SK-N-MC (cell line): Measurements from ENCODE around the gene NRXN3.

Experiments used
- DNase-seq: peaks from one replicate; pipeline ENCODE4 v3.0.0-alpha.2; 2011; ENCODE audit warnings: low read depth, low spot score
- H3K27ac ChIP-seq: fragments of 200-600 bp; sonication (generic); 2 replicates; pipeline ENCODE4 v1.5.1; 2016; ENCODE audit warnings: mixed run types
- H3K36me3 ChIP-seq: fragments of 200-600 bp; sonication (generic); 2 replicates; pipeline ENCODE4 v1.6.1; 2017; ENCODE audit warnings: antibody characterized with exemption, low read length, mixed read lengths; ENCODE audit not compliant: insufficient read depth
- H3K4me3 ChIP-seq: fragments of 200-600 bp; sonication (generic); 2 replicates; pipeline ENCODE4 v1.5.1; 2016
- H3K9ac ChIP-seq: fragments of 200-600 bp; sonication (generic); 2 replicates; pipeline ENCODE4 v1.8.0; 2017; ENCODE audit warnings: mixed run types, mixed read lengths; ENCODE audit not compliant: insufficient read length
- H3K9me3 ChIP-seq: fragments of 200-600 bp; sonication (generic); 2 replicates; pipeline ENCODE4 v1.6.1; 2017; ENCODE audit warnings: low read depth, mild to moderate bottlenecking, antibody characterized with exemption, low read length, moderate library complexity, mixed read lengths
- EZH2 ChIP-seq: fragments of 200-600 bp; sonication (generic); IDR thresholded peaks from one replicate; pipeline ENCODE4 v1.6.1; 2017; ENCODE audit warnings: antibody characterized with exemption
- FOXP2 ChIP-seq: optimal IDR thresholded peaks from 2 replicates; pipeline ENCODE3; 2011; ENCODE audit warnings: mild to moderate bottlenecking, moderate library complexity; ENCODE audit not compliant: insufficient read depth; ENCODE audit errors: extremely low read length, control extremely low read depth
- POLR2AphosphoS5 ChIP-seq: IDR thresholded peaks from 2 replicates; pipeline ENCODE4 v1.6.1; 2012; ENCODE audit warnings: mild to moderate bottlenecking, low read depth, low read length, borderline replicate concordance

Gene NRXN3

DNA sequence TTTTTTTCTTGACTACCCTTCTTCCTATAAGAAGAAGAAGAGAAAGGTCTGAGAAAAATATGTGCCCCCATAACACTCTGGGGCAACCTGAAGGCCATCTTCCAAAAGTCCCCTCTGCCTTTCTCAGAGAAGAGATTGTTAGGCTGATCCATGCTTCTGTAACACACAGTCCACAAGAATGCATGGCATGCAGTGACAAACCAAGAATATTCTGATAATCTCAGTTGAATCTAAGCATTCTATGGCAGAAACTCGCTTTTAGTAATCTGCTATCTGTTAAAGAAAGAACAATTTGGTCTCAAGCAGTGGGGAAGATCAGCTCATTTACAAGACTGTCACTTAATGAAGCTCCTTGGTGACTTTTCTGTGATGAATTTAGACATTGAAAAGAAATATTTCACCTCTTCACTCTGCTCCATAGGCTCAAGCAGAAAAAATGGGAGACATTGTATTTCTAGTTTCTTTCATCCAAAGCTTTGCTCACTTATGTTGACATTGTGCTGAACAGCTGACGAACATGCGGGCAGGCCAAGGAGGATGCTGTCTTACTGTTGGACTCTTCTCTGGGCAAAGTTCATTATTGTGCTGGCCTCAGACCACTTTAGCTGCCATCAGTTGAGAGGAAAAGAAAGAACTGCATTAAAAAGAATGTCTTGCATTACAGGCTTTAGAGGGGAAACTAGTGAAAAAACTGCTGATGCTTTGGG lies 1084.0 kb downstream of the NRXN3 start:
- Histone ChIP-seq H3K36me3 (no peaks in the 10 kb centered on the region), H3K27ac (no peak overlapping the region), H3K9ac (no peak overlapping the region), H3K9me3 (no peaks in the 10 kb centered on the region), H3K4me3 (no peak overlapping the region)
- DNase-seq: no peak
- no peak for TF ChIP-seq FOXP2
- TF ChIP-seq EZH2: no peak
- TF ChIP-seq POLR2AphosphoS5: no peak

DNA sequence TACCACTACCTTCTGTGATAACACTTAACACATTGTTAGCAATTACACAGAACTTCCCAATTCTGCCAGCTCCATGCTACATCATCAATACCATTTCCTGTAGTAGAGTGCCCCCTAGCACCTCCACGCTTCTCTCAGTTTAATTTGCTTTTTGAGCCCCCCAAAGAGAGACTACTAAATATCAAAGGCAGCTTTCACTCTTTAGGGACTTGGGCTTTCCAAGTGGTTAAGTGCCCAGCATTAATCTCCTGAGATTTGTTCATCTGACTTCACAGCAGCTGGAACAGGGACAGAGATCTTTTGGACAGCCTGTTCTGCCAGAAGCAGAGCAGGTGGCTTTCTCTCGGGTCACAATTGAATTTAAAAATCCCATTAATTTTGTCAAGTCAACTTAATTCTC lies 1086.2 kb downstream of the NRXN3 start:
- no peaks in the 10 kb centered on the region for H3K9me3 ChIP-seq
- no peak for DNase-seq
- no peaks in the 10 kb centered on the region for H3K36me3 ChIP-seq
- no peak overlapping the region for H3K9ac ChIP-seq
- H3K4me3 ChIP-seq: no peak overlapping the region
- TF ChIP-seq EZH2 (no peak), FOXP2 (no peak), POLR2AphosphoS5 (no peak)
- H3K27ac ChIP-seq: no peak overlapping the region

DNA sequence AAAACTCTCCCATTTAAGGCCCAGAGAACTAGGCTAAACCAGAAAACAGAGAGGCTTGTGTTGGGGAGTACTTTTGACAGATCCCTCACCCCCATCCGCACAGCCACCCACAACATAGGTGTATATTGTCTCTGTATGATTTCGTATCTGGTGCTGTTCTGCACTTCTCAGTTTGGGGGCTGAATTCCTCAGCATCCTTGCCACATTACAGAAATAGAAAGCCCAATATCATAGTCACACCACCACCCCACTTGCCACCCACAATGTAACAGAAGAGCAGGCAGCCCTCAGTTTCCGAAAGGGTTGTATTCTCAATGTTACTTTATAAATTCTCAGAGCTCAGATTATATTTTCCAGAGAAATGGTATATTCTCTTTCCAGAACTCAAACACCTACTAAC lies 1090.2 kb downstream of the NRXN3 start:
- DNase-seq: no peak
- H3K9ac ChIP-seq: no peak overlapping the region
- no peaks in the 10 kb centered on the region for H3K36me3 ChIP-seq
- no peak overlapping the region for H3K4me3 ChIP-seq
- TF ChIP-seq FOXP2 (no peak), POLR2AphosphoS5 (no peak), EZH2 (no peak)
- H3K27ac ChIP-seq: no peak overlapping the region
- no peaks in the 10 kb centered on the region for H3K9me3 ChIP-seq

DNA sequence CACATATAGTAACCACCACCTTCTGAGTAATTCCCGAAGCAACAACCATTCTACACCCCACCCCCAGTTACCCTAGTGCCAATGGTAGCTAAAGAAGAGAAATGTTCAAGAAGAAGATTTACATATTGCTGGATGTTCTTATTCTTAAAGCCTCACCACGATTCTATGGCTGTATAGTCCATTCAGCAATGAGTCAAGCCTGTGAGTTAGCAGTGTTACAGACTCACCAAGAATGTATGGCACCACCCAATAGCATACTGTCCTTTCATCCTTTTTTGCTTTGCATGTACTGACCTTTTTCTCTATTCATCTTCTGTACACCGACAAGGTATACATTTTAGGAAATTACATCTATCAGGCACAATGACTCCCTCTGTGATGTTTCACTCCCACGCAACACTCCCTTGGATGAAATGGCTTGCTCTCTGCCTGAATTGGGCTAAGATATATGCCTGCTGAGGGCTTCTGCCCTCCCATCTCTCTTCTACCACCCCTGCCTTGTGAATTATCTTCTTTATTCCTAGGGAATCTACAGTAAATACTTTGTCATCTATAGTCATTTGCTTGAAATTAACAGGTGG lies 1095.3 kb downstream of the NRXN3 start:
- H3K4me3 ChIP-seq: no peak overlapping the region
- H3K9ac ChIP-seq: no peak overlapping the region
- H3K9me3 ChIP-seq: no peaks in the 10 kb centered on the region
- TF ChIP-seq FOXP2 (no peak), EZH2 (no peak), POLR2AphosphoS5 (no peak)
- H3K36me3 ChIP-seq: no peaks in the 10 kb centered on the region
- H3K27ac ChIP-seq: no peak overlapping the region
- no peak for DNase-seq

DNA sequence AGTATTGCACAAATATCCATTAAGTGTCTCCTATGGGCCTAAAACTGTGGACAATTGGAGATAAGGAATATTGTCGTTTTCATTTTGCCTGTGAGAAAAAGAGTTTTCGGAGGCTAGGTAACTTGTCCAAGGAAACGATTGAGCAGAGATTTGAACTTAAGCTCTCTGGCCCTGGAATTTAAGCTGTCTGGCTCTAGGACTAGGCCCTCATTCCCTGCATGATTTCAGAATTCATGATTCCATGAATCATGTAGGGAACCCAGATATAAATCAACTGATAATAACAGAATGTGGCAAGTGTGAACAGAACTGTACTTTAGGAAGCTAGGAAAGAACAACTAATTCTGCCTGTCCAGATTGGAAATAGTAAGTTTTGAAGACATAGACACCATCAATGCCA lies 1100.2 kb downstream of the NRXN3 start:
- H3K9me3 ChIP-seq: no peaks in the 10 kb centered on the region
- H3K4me3 ChIP-seq: no peak overlapping the region
- no peak overlapping the region for H3K27ac ChIP-seq
- DNase-seq: no peak
- TF ChIP-seq FOXP2: no peak
- no peaks in the 10 kb centered on the region for H3K36me3 ChIP-seq
- H3K9ac ChIP-seq: no peak overlapping the region

DNA sequence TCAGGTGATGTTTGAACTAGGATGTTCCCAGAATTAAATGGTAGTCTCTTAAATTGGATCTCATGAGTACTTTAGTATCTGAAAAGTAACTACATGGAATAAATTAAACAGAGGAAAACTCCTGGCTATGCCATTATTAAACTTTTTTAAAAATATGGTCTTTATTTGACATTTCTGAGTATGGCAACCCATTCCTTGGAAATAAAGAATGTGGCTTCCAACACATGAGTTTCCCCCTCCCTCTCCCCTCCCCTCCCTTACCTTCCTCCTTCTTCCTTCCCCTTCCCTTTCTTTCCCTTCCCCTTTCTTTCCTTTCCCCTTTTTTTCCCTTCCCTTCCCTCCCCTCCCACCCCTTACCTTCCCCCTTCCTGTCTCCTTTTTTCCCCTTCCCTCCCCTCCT lies 1100.9 kb downstream of the NRXN3 start:
- Histone ChIP-seq H3K27ac (no peak overlapping the region), H3K4me3 (no peak overlapping the region), H3K9ac (no peak overlapping the region), H3K9me3 (no peaks in the 10 kb centered on the region), H3K36me3 (no peaks in the 10 kb centered on the region)
- DNase-seq: no peak
- TF ChIP-seq EZH2 (no peak), POLR2AphosphoS5 (no peak), FOXP2 (no peak)

DNA sequence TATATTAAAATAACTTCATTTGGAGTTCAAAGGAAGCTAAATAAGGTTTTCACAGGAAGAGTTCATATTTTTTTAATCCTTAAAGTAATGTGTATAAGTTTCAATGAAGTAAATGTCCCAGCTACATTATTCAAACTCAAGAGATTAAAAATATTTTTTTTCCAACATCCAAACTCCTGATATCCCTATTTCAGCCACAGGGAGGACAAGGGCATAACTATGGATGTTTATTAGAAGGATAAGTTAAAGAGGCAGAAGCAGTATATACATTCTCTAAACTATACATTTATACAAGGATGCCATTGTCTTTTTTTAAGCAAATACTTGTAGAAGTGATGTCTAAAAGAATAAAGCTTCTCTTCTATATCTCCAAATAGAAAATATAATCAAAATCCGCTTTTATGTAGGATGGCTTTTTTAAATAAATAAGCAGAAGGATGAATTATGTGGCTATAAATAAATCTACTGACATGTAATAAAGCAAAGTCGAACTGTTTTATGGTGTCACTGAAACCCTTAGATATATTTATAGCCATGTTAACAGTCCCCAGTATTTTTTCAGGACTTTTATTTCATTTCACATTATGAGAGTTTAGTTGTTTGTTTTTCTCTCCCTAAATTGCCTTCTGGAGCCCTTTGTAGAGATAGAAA lies 1104.6 kb downstream of the NRXN3 start:
- Histone ChIP-seq H3K9ac (no peak overlapping the region), H3K9me3 (no peaks in the 10 kb centered on the region), H3K36me3 (no peaks in the 10 kb centered on the region), H3K27ac (no peak overlapping the region), H3K4me3 (no peak overlapping the region)
- DNase-seq: no peak
- no peak for TF ChIP-seq EZH2
- no peak for TF ChIP-seq FOXP2
- no peak for TF ChIP-seq POLR2AphosphoS5

DNA sequence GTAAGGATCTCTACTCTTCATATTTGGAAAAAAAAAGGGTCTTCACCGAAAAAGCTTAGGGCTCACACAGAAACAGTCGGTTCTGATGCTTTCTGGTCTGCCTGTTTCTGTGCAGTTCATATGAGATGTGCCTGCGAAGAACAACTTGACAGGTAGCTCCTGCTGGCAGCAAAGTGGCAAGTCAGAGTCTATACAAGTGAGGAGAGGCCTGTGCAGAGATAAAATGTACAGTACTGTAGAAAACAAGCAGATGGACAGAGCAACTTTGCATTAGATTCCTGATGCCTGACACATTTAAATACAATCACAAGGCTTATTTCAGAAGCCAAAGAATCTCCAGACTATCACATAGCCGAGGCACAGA lies 1105.1 kb downstream of the NRXN3 start:
- Histone ChIP-seq H3K27ac (no peak overlapping the region), H3K9ac (no peak overlapping the region), H3K9me3 (no peaks in the 10 kb centered on the region), H3K36me3 (no peaks in the 10 kb centered on the region), H3K4me3 (no peak overlapping the region)
- TF ChIP-seq EZH2 (no peak), FOXP2 (no peak), POLR2AphosphoS5 (no peak)
- no peak for DNase-seq
